HT1080 (cell line): ENCODE measurements around the gene PHF11. TPM values are rescaled to one million over a fixed set of nuclear protein-coding genes. Genes with fewer than 3 reads are reported as not detected.
"Not testable (repeated sequence)": the region's sequence is repeated elsewhere in the genome, so short reads cannot be mapped to it uniquely, and the experiment has no call there.

Experiments used
- DNase-seq: peaks from one replicate; pipeline ENCODE4 v3.0.0-alpha.2; 2015; ENCODE audit warnings: low read depth
- total RNA-seq: library from RNA; depleted of rRNA; stranded (reverse); fragments of >200 nt; shearing (Covaris generic); gene quantifications from 2 replicates; pipeline ENCODE4 v1.2.3, GENCODE V29; 2014; rRNA removed

PHF11 gene
- total RNA-seq, 1 experiment from 2014 or later, result 4.8 TPM

GRCh38 chr13:49545661-49546060 is 49.9 kb downstream of the PHF11 start:
- DNase-seq, result no peak

GRCh38 chr13:49546561-49546960 is 50.8 kb downstream of the PHF11 start:
- no peak for DNase-seq

GRCh38 chr13:49549289-49549688 is 53.5 kb downstream of the PHF11 start:
- no peak for DNase-seq

GRCh38 chr13:49550942-49551644 is 55.3 kb downstream of the PHF11 start:
- no peak for DNase-seq

GRCh38 chr13:49553888-49554287 is 58.1 kb downstream of the PHF11 start:
- no peak for DNase-seq

- no peak for DNase-seq
These were observed 58.6 kb downstream of the PHF11 start for GRCh38 chr13:49554387-49554786.

- DNase-seq, result no peak
These were observed 63.3 kb downstream of the PHF11 start for GRCh38 chr13:49559006-49559405.

GRCh38 chr13:49560270-49561061 is 64.7 kb downstream of the PHF11 start:
- no peak for DNase-seq

- DNase-seq, result no peak
These were observed 65.3 kb downstream of the PHF11 start for GRCh38 chr13:49561062-49561410.

GRCh38 chr13:49563516-49563915 is 67.8 kb downstream of the PHF11 start:
- no peak for DNase-seq

- not testable (repeated sequence) for DNase-seq
These were observed 69.7 kb downstream of the PHF11 start for GRCh38 chr13:49565461-49565860.

GRCh38 chr13:49566461-49566860 is 70.7 kb downstream of the PHF11 start:
- no peak for DNase-seq

GRCh38 chr13:49567491-49567890 is 71.7 kb downstream of the PHF11 start:
- DNase-seq, result no peak

- DNase-seq, result peak; percentile 32
These were observed 74.4 kb downstream of the PHF11 start for GRCh38 chr13:49569993-49570689.

- DNase-seq, result no peak
These were observed 75.8 kb downstream of the PHF11 start for GRCh38 chr13:49571299-49572240.

Other genes with a start within 250 kb of the PHF11 start
- gene CDADC1, start 248.0 kb upstream of the PHF11 start, total RNA-seq, result 1.3 and 2.8 TPM in 2 replicates
- gene CAB39L, start 51.9 kb upstream of the PHF11 start, total RNA-seq, result 1.5 and 2.1 TPM in 2 replicates
- 4.2 and 5.1 TPM in 2 replicates for gene SETDB2, start 51.7 kb upstream of the PHF11 start, total RNA-seq
- gene RCBTB1, start 89.6 kb downstream of the PHF11 start, total RNA-seq, result 6.3 and 8.0 TPM in 2 replicates
- not detected in 2 replicates for gene ARL11, start 132.6 kb downstream of the PHF11 start, total RNA-seq
- gene EBPL, start 195.5 kb downstream of the PHF11 start, total RNA-seq, result 147 and 152 TPM in 2 replicates